Activated CD4-positive, alpha-beta T cell treated with anti-CD3 and anti-CD28 coated beads, Interleukin-2, amount 10 ng/mL, durations not matched to agents 24 days and 14 days (primary cell): Measurements from ENCODE around the gene ADAMTSL1. TPM values are rescaled to one million over a fixed set of nuclear protein-coding genes. Genes with fewer than 3 reads are reported as not detected.

ENCODE experiments used
- DNase-seq: peaks from one replicate; pipeline ENCODE4 v3.0.0; 2022
- H3K27ac Mint-ChIP-seq: one replicate; pipeline ENCODE4 v1.8.0; 2022; ENCODE audit warnings: mild to moderate bottlenecking, mixed read lengths
- H3K27me3 Mint-ChIP-seq: one replicate; pipeline ENCODE4 v1.8.0; 2022; ENCODE audit warnings: mixed read lengths
- H3K36me3 Mint-ChIP-seq: one replicate; pipeline ENCODE4 v1.8.0; 2022; ENCODE audit warnings: low read depth, mild to moderate bottlenecking, mixed read lengths
- H3K4me1 Mint-ChIP-seq: one replicate; pipeline ENCODE4 v1.8.0; 2021; ENCODE audit warnings: mixed read lengths
- H3K4me3 Mint-ChIP-seq: one replicate; pipeline ENCODE4 v1.8.0; 2022; ENCODE audit warnings: mild to moderate bottlenecking, moderate library complexity, mixed read lengths
- H3K9me3 Mint-ChIP-seq: one replicate; pipeline ENCODE4 v1.8.0; 2021; ENCODE audit warnings: mixed read lengths
- intact Hi-C: fragments of 100-400 bp; cut with micrococcal nuclease; formaldehyde crosslinking; loops from one replicate; pipeline ENCODE4 v1.15.1; 2023
- total RNA-seq: library from RNA; stranded (reverse); gene quantifications from 2 replicates; pipeline ENCODE4 v1.2.3, GENCODE V29; 2022

ADAMTSL1 gene
- total RNA-seq, 1 donor from 2014 or later = not detected

DNA sequence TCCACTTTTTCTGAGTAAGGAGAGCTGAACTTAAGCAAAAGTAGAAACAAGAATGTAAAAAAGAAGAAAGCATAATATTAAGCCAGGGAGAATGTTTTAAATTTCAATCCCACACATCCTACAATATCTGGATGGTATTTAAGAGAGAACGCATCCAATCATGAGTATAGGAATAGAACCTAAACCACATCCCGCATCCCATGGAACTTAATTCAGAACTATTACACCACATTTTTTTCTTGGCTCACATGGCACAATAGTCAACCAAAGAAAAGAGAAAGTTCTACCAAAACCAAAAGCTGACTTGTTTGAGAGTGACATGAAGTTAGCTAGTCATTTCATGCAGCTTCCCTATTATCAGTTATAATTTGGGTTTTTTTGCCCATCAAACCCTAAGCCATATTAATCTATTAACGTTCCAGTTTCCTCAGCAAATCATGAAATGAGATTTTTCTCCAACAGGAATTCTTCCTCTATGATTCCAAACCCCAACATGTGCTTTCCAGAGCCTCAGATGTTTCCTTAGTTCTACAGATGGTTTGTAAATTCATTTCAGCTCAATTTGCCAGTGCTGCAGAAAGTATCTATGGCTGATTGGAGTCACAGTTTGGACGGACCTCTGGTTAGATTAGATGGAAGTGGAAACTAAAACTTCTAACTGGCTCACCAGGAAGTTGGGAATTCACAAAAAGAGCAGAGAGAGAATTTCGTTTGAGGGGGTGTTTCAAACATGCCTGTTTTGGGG, 22.5 kb downstream of the ADAMTSL1 start:
- intact Hi-C loops = no loop called here
- H3K4me3 Mint-ChIP-seq = no peak overlapping the region
- H3K27ac Mint-ChIP-seq = no peak overlapping the region
- DNase-seq = no peak
- H3K27me3 Mint-ChIP-seq = no peaks in the 10 kb centered on the region
- H3K9me3 Mint-ChIP-seq = no peaks in the 10 kb centered on the region
- no peaks in the 10 kb centered on the region for H3K36me3 Mint-ChIP-seq
- no peaks in the 10 kb centered on the region for H3K4me1 Mint-ChIP-seq

DNA sequence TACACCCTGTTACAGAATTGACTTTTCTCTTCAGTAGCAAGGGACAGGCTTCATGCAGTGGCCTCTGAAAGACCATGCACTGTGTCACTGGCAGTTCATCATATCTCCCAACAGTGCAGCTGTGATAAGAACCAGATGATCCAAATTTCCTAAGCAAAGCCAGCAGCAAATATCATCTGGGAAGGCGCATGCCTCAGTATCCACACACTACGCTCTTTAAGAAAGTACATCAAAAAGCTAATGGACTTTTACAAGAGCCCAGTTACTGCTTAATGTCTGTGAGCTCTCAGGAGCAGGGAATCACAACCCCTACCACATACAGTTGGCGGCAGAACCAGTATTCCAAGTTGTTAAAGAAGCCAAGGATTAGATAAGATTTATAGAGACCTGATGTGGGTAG, 25.1 kb downstream of the ADAMTSL1 start:
- Mint-ChIP-seq H3K27me3 (no peaks in the 10 kb centered on the region), H3K4me3 (no peak overlapping the region), H3K4me1 (no peaks in the 10 kb centered on the region), H3K36me3 (no peaks in the 10 kb centered on the region), H3K27ac (no peak overlapping the region), H3K9me3 (no peaks in the 10 kb centered on the region)
- no peak for DNase-seq
- intact Hi-C loops = no loop called here

DNA sequence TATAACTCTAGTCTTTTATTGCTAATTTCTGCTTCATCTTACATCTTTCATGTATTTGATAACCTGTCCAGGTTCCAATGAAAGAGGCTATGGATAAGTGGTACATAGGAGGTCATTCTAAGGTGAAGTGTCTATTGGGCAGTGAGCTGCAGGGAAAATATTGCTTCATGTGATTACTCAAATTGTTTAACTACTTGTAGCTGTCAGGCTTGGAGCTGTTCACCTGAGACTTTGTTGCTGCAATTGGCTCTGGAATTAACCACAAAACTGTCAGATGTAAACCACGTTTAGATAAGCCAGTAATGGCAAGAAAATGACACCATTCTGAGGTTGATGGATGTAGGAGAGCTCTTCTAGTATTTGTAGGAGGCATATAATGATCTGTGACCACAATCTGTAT, 26.0 kb downstream of the ADAMTSL1 start:
- DNase-seq = no peak
- no peaks in the 10 kb centered on the region for H3K27me3 Mint-ChIP-seq
- H3K4me3 Mint-ChIP-seq = no peak overlapping the region
- H3K4me1 Mint-ChIP-seq = no peaks in the 10 kb centered on the region
- H3K36me3 Mint-ChIP-seq = no peaks in the 10 kb centered on the region
- intact Hi-C loops = no loop called here
- no peaks in the 10 kb centered on the region for H3K9me3 Mint-ChIP-seq
- no peak overlapping the region for H3K27ac Mint-ChIP-seq

DNA sequence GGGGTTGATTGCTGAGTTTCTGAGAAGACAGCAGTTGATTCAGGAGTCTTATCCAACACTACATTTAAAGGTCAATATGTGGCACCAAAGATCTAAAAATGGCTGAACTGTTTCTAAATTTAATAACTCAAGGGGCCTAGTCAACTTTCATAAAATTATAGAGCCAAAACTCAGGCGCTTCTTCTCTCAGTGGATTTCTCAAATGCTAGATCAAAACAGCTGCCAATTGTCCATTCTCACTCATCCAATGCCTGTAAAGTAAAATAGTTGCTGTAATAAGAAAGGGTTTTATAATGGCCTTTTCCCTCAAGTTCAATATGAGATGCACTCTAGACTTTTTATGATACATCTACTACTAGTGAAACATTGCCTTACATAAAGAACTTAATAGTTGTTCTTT, 26.5 kb downstream of the ADAMTSL1 start:
- DNase-seq = no peak
- Mint-ChIP-seq H3K4me1 (no peaks in the 10 kb centered on the region), H3K36me3 (no peaks in the 10 kb centered on the region), H3K4me3 (no peak overlapping the region), H3K27me3 (no peaks in the 10 kb centered on the region), H3K27ac (no peak overlapping the region), H3K9me3 (no peaks in the 10 kb centered on the region)
- intact Hi-C loops = no loop called here

DNA sequence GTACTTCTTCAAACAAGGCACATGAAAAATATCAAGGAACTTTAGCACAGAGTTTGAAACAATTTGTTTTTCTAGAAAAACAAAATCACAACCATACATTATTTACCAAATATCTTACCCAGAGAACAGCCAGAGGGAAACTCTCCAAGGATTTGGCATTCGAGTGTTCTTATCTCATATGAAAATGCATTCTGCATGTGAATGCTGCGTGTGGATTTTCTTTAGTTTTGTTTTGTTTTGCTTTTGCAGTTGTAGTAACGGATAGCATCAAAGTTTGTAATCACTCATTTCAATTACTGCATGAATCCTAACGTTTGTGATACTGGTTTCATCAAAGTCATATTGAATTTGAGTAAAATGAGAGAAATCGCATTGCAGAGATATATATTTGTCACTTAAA, 28.0 kb downstream of the ADAMTSL1 start:
- no peaks in the 10 kb centered on the region for H3K9me3 Mint-ChIP-seq
- no peaks in the 10 kb centered on the region for H3K4me1 Mint-ChIP-seq
- H3K27me3 Mint-ChIP-seq = no peaks in the 10 kb centered on the region
- intact Hi-C loops = no loop called here
- no peak for DNase-seq
- no peaks in the 10 kb centered on the region for H3K36me3 Mint-ChIP-seq
- no peak overlapping the region for H3K4me3 Mint-ChIP-seq
- no peak overlapping the region for H3K27ac Mint-ChIP-seq

- Mint-ChIP-seq H3K4me3 (no peak overlapping the region), H3K27me3 (no peaks in the 10 kb centered on the region), H3K4me1 (no peaks in the 10 kb centered on the region), H3K27ac (no peak overlapping the region), H3K36me3 (no peaks in the 10 kb centered on the region), H3K9me3 (no peaks in the 10 kb centered on the region)
- DNase-seq = no peak
- intact Hi-C loops = no loop called here
Observed at GRCh38 chr9:18502546-18502945, 28.6 kb downstream of the ADAMTSL1 start.

GRCh38 chr9:18504707-18505106, 30.8 kb downstream of the ADAMTSL1 start:
- no peak for DNase-seq
- Mint-ChIP-seq H3K36me3 (no peaks in the 10 kb centered on the region), H3K27me3 (no peaks in the 10 kb centered on the region), H3K9me3 (no peaks in the 10 kb centered on the region), H3K27ac (no peak overlapping the region), H3K4me3 (no peak overlapping the region), H3K4me1 (no peaks in the 10 kb centered on the region)
- intact Hi-C loops = no loop called here

DNA sequence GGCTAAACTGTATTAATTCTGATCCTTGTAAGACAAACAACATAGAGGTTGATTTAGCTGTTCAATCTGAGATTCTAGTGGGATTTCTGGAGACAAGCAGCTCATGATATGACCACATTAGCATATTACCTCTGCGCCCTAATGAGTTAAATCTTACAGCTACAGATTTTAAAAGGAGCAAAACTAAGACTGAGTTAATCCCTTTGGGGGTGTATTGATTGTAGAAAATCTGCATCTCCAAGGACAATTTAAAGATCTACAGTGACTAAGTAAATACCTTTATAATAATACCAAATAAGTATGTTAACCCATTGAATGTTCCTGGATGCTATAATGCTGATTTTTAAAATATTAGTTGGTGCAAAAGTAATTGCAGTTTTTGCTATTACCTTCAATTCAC, 33.2 kb downstream of the ADAMTSL1 start:
- DNase-seq = no peak
- Mint-ChIP-seq H3K4me3 (no peak overlapping the region), H3K27me3 (no peaks in the 10 kb centered on the region), H3K4me1 (no peaks in the 10 kb centered on the region), H3K27ac (no peak overlapping the region), H3K9me3 (no peaks in the 10 kb centered on the region), H3K36me3 (no peaks in the 10 kb centered on the region)
- intact Hi-C loops = no loop called here

GRCh38 chr9:18516514-18516913, 42.6 kb downstream of the ADAMTSL1 start:
- Mint-ChIP-seq H3K9me3 (no peaks in the 10 kb centered on the region), H3K4me1 (no peaks in the 10 kb centered on the region), H3K4me3 (no peak overlapping the region), H3K36me3 (no peaks in the 10 kb centered on the region), H3K27ac (no peak overlapping the region), H3K27me3 (no peaks in the 10 kb centered on the region)
- intact Hi-C loops = no loop called here
- no peak for DNase-seq

DNA sequence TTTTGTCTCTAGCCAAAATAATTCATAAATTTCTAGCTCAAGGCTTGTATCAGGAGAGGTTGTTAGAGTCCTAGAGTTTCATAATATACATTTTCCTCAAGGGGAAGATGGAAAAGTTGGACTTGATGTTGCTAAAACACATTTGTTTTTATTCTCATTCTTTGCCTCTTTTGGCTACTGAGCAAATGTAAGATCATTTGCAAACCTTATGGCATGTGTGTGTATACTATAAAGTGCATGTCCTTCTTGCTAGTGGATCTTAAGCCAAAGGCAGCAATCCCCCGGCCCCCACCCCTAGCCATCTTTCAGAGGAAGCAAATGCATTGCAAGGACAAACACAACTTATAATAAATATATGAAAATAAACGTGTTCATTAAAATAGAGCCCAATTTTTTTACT, 43.0 kb downstream of the ADAMTSL1 start:
- intact Hi-C loops = no loop called here
- H3K36me3 Mint-ChIP-seq = no peaks in the 10 kb centered on the region
- no peak overlapping the region for H3K27ac Mint-ChIP-seq
- H3K9me3 Mint-ChIP-seq = no peaks in the 10 kb centered on the region
- no peaks in the 10 kb centered on the region for H3K27me3 Mint-ChIP-seq
- DNase-seq = no peak
- no peak overlapping the region for H3K4me3 Mint-ChIP-seq
- no peaks in the 10 kb centered on the region for H3K4me1 Mint-ChIP-seq

DNA sequence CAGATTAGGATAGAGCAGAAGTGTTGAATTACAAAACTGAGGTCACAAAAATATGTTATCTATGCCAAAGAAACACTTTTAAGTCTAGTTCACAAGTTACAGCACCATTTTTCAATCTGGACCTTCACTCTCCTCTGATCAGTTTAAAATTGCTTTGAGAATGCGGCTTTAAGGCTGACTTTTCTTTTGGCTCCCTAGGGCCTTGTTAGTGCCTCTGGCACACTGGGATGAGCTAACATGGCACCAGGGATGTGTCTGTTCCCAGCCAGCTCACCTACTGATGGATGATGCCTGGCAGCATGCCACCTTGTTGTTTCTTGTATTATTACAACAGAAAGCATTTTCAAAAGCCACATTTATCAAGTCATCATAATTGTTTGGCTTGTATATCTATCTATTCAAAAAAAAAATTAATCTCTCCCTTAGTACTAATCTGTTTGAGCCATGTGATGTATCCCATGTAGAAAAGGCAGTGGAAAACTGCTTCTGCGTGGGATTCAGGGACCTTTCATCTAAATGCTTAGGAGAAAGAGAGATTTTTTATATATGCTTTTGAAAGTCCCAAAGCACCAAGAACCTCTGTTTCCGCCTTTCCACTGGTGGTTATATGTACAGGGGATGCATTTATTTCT, 46.6 kb downstream of the ADAMTSL1 start:
- H3K4me3 Mint-ChIP-seq = no peak overlapping the region

GRCh38 chr9:18526685-18527084, 52.7 kb downstream of the ADAMTSL1 start:
- no peak for DNase-seq
- no peaks in the 10 kb centered on the region for H3K36me3 Mint-ChIP-seq
- H3K27me3 Mint-ChIP-seq = no peaks in the 10 kb centered on the region
- intact Hi-C loops = no loop called here
- H3K4me1 Mint-ChIP-seq = no peaks in the 10 kb centered on the region
- H3K27ac Mint-ChIP-seq = no peak overlapping the region
- no peaks in the 10 kb centered on the region for H3K9me3 Mint-ChIP-seq
- no peak overlapping the region for H3K4me3 Mint-ChIP-seq

More for the DNA sequence above, 46.6 kb downstream of the ADAMTSL1 start:
- no peaks in the 10 kb centered on the region for H3K36me3 Mint-ChIP-seq
- H3K27me3 Mint-ChIP-seq = no peaks in the 10 kb centered on the region
- H3K9me3 Mint-ChIP-seq = no peaks in the 10 kb centered on the region
- no peak for DNase-seq
- no peak overlapping the region for H3K27ac Mint-ChIP-seq
- intact Hi-C loops = no loop called here
- H3K4me1 Mint-ChIP-seq = no peaks in the 10 kb centered on the region

- intact Hi-C loops = no loop called here
- H3K4me1 Mint-ChIP-seq = no peaks in the 10 kb centered on the region
- H3K4me3 Mint-ChIP-seq = no peak overlapping the region
- H3K36me3 Mint-ChIP-seq = no peaks in the 10 kb centered on the region
- no peaks in the 10 kb centered on the region for H3K27me3 Mint-ChIP-seq
- no peak for DNase-seq
- H3K9me3 Mint-ChIP-seq = peaks cover 6% of the 10 kb centered on the region
- H3K27ac Mint-ChIP-seq = no peak overlapping the region
Observed at GRCh38 chr9:18531136-18532065, 57.4 kb downstream of the ADAMTSL1 start.

- no peak for DNase-seq
- no peak overlapping the region for H3K27ac Mint-ChIP-seq
- H3K36me3 Mint-ChIP-seq = no peaks in the 10 kb centered on the region
- no peaks in the 10 kb centered on the region for H3K27me3 Mint-ChIP-seq
- no peaks in the 10 kb centered on the region for H3K4me1 Mint-ChIP-seq
- peaks cover 13% of the 10 kb centered on the region for H3K9me3 Mint-ChIP-seq
- H3K4me3 Mint-ChIP-seq = no peak overlapping the region
- intact Hi-C loops = no loop called here
Observed at GRCh38 chr9:18534611-18535010, 60.7 kb downstream of the ADAMTSL1 start.
